SIG-M5 treated with dmso at 0.1 percent for 504 hours (cell line): ENCODE data around the gene MCTP1.
"Not testable (repeated sequence)": the region's sequence is repeated elsewhere in the genome, so short reads cannot be mapped to it uniquely, and the experiment has no call there.

ENCODE experiments used
- DNase-seq: peaks from one replicate; lab custom pipeline; 2025; ENCODE audit not compliant: unreplicated experiment; lab: John Stamatoyannopoulos, UW

The MCTP1 gene

DNA sequence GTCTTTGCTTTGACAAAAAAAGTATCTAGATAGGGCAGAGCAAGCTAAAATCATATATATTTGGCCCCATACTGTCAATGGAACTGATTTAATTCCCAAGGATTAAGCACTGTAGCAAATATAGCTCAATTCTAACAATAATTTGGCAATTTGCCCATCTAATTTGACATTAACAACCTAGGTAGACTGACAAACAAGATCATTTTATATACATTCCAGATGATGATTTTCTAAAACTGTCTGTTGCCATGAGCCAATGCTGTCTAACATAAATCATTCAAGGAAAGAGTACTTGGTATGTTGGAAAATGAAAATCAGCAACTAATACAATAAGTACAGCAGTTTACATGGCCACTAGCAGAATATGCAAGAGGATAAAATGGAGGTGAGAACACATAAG, 32.1 kb downstream of the MCTP1 start:
- no peak for DNase-seq

DNA sequence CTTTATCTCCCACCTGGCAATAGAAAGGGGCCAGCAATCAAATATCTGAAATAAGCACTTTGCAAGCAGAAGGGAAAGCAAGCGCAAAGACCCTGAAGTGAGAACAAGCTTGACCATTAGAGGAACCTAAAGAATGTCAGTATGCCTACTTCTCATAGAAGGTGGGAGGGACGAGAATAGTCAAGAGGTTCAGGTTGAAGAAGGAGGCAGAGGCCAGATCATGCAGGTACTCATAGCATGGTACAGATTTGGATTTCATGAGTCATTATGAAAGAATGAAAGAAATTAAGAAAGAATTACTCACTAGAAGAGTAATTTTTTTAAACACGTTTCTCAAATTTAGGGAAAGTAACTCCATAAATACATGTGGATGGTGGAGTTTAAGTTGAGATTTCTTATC, 33.7 kb downstream of the MCTP1 start:
- no peak for DNase-seq

DNA sequence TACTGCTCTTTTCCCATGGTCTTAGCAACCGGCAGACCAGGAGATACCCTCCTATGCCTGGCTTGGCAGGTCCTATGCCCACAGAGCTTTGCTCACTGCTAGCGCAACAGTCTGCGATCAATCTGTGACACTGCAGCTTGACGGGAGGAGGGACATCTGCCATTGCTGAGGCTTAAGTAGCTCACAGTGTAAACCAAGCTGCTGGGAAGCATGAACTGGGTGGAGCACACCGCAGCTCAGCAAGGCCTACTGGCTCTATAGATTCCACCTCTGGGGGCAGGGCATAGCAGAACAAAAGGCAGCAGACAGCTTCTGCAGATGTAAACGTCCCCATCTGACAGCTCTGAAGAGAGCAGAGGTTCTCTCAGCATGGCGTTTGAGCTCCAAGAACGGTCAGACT, 40.4 kb downstream of the MCTP1 start:
- no peak for DNase-seq

DNA sequence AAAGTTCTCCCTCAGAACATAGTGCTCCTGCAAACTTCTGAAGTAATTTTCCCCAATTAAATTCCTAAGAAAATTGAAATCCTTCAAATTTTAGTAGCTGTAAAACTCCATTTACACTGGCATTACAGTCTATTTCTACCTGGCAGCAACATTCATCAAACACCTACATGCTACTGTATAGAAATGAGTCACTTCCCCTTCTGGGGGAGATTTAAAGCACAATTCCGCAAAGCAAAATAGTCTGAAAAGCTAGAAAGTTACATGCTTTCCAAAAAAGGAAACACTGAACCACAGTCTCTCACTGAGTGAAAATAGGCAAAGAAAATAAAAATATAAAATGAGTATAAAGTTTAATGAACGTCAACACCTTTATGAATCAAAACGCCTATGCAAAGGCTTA, 43.3 kb downstream of the MCTP1 start:
- peak; percentile 4 for DNase-seq

DNA sequence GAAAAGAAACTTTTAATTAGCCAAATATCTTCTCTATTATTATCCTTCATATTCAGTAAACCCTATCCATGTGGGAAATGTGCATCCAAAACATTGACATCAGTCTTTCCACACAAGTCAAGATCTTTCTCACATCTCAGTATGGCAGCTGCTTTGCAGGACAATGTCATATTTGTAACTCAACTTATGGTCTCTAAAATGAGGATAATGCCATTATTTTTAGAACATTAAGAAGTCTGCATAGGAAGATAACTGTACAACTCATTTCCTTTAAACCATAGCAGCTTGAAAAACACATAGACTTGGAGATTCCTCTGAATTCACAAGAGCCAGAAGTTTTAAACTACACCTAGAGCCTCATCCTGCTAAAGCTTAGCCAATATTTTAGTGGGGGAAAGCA, 43.7 kb downstream of the MCTP1 start:
- DNase-seq, result no peak

DNA sequence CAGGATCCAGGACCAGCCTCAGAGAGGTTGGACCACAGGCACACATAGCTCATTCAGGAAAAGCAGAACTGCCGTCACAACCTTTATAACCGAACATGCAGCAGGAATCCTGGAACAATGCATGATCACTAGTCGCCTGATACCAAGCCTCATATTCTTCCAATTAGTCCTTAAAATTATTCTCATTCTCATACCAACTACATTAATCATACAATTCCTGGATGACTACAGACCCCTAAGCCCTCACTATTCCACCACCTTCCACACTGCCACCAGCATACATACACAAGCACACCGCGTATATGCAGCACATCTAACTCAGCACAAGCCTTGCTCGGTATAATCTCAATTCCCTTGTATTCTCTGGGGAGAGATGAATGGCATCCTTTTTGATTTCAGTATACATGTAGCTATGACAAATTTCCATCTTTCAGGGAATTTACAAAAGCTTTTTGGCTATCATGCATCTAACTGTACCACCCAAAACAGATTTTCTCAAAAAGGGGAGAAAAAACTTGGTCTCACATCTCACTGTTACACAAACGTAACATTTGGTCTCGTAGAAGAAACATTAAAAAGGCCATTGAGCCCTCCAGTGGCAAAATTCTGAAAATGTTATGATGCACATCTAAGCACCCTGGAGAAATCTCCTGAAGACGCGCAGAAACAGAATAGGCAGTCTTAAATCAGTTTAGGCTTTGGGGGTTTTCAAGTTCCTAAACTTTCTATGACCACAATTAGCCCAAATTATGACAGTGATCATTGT, 46.2 kb downstream of the MCTP1 start:
- DNase-seq, result peak; percentile 10

DNA sequence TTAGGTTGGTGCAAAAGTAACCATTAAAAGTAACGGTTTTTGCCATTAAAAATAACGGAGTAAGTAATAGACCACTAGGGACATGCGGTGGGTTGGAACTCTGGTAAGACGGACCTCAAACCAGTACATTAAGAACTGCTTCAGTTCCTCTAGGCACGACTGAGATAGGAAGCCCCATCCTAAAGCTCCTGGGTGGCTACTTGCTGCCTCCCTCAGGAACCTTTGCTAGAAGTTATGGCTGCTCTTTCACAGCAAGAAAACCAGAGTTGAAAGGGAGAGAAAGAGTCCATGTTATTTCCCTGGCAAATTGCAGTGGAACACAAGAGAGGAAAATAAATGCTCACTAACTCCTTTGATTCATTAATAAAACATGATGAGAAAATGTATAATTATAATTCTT, 47.6 kb downstream of the MCTP1 start:
- no peak for DNase-seq

DNA sequence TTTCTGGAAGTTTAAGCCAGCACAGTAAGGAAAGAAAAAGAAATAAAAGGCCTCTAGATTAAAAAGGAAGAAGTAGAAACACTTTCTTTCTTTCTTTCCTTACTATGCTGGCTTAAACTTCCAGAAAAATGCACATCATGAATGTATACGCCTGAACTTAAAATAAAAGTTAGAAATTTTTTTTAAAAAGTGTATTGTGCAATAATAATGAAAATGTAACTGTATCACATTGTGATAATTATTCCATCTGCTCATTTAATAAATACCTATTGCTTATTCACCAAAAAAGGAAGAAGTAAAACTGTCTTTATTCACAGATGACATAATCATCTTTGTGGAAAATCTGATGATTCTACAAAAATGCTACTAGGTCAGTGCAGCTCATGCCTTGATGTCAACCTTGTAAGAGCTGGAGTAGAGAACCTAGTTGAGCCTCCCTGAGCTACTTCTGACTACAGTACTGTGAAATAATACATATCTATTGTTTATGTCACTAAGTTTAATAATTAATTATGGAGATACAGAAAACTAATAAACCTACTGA, 49.4 kb downstream of the MCTP1 start:
- no peak for DNase-seq

DNA sequence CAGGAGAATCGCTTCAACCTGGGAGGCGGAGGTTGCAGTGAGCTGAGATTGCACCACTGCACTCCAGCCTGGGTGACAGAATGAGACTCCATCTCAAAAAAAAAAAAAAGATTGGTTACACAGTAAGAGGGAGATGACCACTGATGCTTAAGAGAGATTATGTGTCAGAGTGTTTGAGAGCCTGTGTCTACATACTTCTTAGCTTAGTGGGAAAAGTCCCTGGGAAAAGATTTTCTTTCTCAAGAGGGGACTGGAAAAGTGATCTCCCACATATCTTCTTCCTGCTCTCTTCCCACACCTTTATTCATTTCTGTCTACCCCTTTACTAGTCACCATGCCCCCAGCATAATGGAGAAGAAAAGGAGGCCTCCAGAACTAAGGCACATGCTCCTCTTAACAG, 55.2 kb downstream of the MCTP1 start:
- DNase-seq, result no peak

DNA sequence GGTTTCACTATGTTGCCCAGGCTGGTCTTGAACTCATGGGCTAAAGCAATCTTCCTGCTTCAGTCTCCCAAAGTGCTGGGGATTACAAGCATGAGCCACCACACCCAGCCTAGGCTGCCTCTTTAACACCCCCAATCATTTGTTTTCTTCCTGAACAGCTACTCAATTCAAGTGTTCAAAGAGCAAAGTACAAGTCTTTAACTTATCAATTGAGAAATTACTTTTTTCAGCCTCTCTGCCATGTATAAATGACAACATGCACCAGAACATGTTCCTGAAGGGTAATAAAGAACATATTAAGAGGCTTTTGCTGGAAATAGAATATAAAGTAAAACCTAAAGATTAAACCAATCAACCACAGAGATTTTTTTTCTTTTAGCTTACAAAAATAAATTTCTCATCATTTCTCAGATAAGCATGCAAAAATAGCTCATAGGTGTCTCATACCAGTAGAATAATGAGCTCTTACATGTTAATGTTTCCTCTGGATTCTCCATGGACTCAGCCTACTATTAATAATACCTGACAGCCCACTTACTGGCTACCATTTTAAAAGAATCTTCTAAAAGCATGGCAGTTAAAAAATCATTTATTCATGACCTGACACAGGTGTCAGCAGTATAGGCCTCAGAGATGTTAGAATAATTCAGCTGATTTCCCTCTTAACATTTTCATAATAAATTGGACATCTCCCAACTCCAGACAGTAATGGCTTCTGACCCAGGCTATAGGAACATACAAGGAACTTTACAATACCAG, 60.0 kb downstream of the MCTP1 start:
- DNase-seq, result no peak

DNA sequence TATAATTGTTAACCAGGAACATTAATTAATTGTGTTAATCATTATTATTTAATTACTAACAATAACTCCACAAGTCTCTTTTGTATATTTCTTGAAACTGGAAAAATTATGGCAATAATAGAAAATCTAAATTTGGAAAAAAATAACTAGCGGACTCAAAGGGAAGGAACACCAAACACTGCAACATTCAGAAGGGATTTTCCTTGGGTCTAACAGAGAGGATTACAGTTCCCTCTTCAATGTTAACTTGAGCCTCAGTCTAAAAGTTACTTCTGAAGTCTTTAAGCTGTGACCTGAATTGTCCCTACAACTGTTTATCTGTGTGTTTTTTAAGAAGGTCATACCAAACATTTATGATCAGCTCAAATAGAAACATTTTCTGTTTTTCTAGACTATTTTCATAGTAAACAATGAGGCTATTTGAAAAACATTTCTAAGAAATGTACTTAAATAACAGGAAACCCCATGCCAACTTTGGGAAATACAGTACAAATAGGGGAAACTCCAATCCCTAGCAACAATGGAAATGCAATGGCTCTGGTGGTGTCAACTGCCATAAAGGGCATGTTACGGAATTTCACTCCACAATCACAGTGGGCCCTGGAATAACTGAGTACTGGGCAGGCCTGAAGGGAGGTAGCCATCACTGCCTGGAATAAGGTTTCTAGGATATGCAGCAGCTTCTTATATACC, 61.2 kb downstream of the MCTP1 start:
- DNase-seq, result no peak

DNA sequence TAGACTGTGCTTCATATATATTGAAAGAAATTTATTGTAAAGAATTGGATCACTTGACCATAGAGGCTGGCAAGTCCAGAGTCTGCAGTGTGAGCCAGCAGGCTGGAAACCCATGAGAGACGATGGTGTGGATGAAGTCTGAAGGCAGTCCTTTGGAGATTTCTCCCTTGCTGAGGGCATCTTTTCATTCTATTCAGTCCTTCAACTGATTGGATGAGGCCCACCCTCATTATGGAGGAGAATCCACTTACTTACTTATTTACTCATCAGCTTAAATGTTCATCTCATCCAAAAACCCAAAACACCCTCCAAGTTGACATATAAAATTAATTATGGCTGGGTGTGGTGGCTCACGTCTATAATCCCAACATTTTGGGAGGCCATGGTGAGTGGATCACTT, 62.1 kb downstream of the MCTP1 start:
- DNase-seq, result no peak

DNA sequence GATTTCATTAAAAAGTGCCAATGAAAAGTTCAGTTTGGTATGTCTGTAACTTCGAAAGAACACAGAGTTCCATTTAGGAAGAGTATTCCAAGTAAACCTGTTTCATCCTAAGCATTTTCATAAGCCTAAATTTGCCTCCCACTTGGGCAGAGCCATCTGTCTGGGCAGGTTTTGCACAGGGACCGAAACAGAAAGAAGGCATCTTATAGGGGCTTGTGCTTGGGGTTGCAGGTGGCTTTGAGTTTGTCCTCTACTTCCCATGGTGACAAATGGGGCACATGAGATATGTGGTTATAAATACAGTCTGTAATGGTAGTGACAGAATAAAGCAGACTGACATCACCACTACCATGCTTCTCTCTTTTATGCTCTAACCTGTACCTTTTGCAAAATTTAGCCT, 63.7 kb downstream of the MCTP1 start:
- DNase-seq, result no peak

DNA sequence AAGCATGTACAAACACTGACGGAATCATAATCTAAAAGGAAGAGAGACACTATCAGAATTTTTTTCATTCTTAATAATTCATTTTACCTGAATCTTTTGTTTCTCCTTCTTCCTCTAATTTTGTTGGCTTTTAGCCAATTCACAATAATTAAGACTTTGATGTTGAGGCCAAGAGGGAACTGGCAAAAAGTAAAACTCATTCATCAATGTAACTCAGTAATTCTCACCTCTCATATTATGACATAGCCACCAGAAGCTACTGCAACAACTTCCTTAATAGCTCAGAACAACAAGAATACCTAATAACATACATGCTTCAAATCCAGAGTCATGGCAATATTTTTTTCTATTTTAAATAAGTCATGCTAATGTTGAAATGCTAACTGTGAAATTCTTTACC, 64.5 kb downstream of the MCTP1 start:
- no peak for DNase-seq

DNA sequence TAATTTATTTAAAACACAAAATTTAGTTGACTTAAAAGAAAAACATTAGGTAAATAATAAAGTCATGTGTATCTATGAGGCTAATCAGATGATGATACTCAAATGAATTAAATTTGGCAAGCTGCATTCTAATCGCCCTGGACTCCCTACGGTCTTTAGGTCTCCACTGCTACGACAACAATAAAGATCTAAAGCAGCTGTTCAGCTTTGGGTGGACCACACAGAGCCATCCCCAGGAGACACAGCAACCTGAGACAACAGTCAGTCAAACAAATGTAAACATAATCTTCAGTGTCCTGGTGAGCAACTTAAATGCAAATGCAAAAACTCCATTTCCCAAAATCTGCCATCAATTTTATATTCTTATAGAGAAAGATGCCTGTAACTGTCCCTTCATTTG, 65.5 kb downstream of the MCTP1 start:
- no peak for DNase-seq

DNA sequence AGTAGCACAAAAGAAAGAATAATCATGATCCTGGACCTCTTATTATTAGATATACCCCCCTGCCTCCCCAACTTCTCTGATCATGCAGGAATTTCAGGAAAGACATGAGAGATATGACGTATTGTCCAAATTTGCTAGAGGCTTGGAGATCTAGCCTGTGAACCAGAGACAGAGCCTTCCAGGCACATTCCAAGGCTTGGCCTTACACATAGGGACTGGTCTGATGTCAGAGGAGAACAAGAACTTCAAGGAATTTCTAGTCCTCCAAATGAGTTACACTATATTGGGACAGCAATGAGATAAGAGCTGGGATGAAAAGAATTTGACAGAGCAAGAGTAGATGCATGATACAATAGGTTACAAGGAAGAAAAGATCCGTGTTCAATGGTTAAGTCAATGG, 67.0 kb downstream of the MCTP1 start:
- DNase-seq, result no peak

DNA sequence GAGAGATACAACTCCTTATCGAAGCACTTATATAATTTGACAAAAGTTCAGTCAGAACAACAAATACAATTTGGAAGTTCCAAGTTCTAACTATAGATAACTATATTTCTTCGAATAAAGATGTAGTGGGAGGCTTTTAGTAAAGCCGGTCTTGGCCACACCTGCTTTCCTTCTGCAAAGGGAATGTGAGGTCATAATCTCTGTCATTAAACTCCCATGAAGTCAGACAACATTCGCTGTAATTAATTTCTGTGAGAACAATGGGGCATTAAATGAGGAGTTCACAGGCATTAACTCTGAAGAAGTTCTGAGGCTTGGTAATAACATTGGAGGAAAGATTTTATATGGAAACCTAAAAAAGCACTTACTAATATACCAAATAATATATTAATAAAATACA, 67.5 kb downstream of the MCTP1 start:
- no peak for DNase-seq

DNA sequence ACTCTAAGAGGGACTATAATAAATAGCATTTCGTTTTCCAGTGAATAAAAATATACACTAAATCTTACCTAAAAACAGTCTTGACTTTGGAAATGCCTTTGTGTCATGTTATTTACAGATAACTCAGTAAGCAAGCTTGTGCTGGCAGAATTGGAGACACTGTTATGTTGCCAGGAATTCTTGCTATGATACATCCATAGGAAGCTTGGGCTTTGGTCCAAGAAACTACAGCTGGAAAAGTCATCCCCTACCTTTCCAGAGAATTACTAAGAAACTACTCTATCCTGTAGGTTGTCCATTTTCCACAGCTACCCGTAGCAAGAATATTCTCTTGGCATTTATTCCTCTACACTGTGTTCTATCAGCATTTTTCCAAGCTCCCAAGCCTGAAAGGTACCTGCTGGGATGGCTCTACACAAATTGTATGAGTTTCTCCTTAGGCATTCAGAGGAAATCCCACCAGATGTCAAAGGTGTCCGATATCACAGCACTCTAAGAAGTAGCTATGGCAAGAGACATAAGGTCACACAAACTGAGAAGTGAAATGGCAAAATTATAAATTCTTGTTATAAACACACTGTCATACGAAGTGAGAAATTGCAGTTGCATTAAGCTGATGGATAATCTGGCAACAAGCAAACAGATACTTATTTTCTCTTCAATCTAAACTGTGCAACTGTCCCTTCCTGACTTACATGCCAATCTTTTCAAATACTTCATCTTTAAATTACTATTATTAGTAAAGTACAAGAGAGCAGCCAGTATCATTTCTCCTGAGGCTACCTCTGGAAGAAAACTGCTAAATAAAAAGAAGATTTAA, 68.5 kb downstream of the MCTP1 start:
- DNase-seq, result no peak

DNA sequence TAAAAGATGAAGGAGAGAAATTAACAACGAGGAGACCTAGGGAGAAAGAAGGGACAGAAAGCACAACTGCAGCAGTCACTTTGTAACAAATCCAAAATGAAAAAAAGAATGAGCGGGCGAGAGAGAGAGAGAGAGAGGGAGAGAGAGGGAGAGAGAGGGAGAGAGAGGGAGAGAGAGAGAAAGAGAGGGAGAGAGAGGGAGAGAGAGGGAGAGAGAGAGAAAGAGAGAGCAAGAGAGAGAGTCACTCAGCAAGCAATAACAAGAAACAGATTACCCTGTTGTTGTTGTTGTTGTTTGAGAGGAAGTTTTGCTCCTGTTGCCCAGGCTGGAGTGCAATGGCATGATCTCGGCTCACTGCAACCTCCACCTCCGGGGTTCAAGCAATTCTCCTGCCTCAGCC, 77.1 kb downstream of the MCTP1 start:
- DNase-seq, result not testable (repeated sequence)

DNA sequence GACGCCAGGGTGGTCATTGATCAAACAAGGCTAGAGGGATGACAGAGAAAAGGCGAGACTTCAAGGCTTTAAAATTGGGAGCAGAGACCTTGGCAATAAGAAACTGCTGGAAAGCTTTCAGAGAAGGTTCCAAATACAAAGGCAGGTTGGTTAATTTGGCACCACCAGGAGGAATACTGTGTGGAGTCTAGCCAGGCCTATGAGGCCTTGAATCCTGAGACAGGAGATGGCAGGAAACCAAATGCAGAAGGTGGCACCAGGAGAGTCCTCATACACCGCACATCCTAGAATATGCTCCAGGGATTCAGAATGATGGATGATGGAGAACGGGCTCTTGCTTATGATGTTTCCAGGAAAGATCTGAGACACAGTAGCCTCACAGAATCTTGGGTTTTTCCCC, 90.0 kb downstream of the MCTP1 start:
- DNase-seq, result no peak

DNA sequence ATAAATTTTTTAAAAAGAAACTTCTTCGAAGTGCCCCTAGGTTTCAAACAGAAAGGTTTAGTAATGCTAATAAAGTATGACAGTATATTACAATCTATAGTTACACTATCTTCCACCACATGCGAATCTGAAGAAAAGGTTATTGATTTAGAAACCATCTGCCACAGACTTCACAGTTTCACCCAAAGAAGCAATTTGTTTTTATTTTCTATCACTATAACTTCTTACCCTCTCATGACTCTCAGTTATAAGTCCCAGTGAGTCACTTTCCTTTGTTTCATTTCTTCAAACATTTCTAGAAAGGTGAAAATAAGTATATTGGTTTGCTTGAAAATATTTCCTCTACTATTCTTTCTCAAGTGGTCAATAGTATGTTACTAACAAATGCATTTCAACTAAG, 93.6 kb downstream of the MCTP1 start:
- no peak for DNase-seq
